Endometrial microvascular endothelial cells (primary cell): ENCODE data around the gene MXD3. TPM values are rescaled to one million over a fixed set of nuclear protein-coding genes. Genes with fewer than 3 reads are reported as not detected.

Experiments used
- in situ Hi-C: cut with HindIII; loops from 2 replicates; pipeline ENCODE4 v1.10.0; 2017; ENCODE audit warnings: low sequenced_read_pairs, low pct_unique_long_range_greater_than_20kb; ENCODE audit errors: inconsistent ontology term
- total RNA-seq: library from RNA; depleted of rRNA; stranded (reverse); fragments of >200 nt; gene quantifications from one replicate; pipeline ENCODE4 v1.2.3, GENCODE V29; 2015; ENCODE audit errors: inconsistent ontology term

Gene MXD3
- total RNA-seq, 1 donor from 2014 or later = 48.7 TPM

DNA sequence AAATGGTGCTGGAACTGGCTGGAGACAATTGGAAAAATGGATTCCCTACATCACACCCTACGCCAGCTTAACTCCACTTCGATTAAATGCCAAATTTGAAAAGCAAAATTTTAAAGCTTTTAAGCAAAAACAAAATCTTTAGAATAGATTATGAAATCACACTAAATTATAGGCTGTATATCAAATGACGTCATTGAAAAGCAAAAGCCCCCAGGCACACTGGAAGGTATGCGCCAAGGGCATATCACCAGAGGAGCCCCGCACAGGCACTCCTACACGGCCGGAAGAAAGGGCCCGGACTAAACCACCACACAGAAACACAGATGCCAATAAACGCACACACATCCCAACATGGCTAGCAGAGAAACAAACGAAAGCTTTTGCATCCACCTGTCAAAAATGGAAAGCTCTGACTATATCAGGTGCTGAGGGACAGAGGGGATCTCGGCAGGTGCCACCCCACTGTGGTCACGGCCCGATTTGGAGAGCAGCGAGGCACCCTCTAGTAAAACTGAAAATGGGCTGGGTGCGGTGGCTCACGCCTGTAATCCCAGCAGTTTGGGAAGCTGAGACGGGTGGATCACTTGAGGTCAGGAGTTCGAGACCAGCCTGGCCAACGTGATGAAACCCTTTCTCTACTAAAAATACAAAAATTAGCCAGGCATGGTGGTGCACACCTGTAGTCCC, 17.0 kb upstream of the MXD3 start:
- in situ Hi-C loops = loop anchor here (10.0 kb wide), 1 partner anchor 116 kb away; the partner anchor contains the start of gene PRR7

DNA sequence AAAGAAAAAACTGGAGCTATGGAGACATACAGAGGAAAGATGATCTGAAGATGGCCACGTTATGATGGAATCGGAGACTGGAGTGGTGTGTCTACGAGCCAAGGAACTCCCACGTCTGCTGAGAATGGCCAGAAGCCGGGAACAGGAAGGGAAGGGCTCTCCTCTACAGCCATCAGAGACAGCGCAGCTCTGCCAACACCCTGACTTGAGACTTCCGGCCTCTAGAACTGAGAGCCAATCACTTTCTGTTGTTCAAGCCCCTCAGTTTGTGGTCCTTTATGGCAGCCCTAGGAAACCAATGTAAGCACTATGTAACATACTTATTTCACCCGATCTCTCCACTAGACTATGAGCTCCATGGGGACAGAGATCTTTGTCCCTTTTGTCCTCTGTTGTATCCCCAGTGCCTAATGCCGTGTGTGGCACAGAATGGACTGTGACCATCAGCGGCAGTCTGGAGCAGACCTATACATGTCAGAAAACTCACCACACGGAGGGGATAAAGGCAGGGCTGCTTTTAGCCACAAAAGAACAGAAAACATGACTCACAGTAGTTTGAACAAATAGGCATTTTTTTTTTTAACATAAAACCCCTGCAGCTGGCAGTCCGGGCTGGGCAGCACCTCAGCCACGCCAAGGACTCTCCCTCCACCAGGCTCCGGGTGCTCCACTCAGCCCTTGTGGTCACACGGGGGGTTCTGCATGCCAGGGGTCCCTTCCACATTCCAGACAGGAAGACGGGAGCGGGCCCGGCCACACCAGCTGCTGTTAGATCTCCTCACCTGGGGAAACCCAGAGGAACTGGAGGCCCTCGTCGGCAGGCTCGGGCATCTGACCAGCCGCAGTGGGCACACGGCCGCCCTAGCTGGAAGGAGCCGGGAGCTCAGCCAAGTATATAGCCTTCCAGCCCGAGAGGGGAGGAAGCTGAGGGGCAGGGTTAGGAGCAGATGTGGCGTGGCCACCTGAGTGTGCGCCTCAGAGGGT, 16.1 kb upstream of the MXD3 start:
- in situ Hi-C loops = loop anchor here (10.0 kb wide), 1 partner anchor 117 kb away; the partner anchor contains the start of gene PRR7

DNA sequence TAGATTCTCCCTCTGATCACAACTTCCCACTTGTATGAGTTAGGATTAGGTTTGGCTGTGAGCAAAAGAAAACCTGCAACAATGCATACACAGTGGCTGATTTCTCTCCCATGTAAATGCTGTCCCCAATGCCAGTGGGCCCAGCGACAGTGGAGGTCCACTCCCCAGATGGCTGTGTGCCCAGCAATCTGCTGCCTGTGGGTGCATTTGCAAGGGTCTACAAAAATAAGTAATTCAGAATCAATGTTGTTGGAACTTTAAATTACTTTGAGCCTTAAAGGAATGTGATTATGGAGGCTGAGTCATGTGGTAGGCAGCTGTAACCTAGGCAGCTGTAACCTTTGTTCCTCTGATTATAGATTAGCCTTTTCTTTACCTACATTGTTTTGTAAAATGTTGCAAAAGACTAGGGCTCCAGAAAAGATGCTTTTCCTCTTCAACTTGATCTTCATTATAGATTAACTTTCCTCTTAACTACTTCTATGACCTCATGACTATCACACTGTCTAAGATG, 14.2 kb upstream of the MXD3 start:
- in situ Hi-C loops = loop anchor here (10.0 kb wide), 1 partner anchor 119 kb away; the partner anchor contains the start of gene PRR7

DNA sequence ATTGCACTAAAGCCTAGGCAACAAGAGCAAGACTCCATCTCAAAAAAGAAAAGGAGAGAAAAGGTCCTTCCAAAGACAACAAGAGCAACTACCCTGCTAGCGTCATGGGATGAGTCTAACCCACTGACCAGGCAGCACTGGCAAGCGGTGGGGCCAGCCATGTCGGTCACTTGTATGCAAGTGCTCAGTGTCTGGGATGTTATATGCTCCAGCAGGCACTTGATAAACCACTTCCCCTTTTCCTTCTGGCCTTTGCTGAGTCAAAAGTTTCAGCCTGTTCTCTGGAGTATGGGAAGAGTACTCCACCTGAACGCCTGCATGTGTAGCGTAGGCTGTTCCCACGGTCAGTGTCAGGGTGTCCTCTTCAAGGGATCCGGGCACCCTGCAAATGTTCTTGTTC, 9.2 kb upstream of the MXD3 start:
- in situ Hi-C loops = loop anchor here (10.0 kb wide), 1 partner anchor 124 kb away; the partner anchor contains the start of gene PRR7

- in situ Hi-C loops = loop anchor here (10.0 kb wide), 1 partner anchor 125 kb away; the partner anchor contains the start of gene PRR7
These were observed 8.4 kb upstream of the MXD3 start for GRCh38 chr5:177319913-177320588.

GRCh38 chr5:177317959-177318377, 6.3 kb upstream of the MXD3 start:
- in situ Hi-C loops = no loop called here

DNA sequence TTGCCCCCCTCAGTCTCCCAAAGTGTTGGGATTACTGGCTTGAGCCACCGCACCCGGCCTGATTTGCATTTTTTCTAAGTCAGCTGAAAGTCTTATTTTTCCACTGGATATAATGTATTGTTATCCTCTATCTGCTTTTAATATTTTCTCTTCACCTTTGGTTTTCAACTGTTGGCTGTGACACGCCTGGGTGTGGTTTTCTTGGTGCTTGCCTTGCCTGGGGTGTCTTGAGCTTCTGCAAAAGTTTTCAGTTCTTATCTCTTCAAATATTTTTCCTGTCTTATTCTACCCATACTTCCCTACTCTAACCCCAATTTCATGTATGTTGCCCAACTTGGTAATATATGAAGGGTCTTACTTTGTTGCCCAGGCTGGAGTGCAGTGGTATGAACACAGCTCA, 4.3 kb upstream of the MXD3 start:
- in situ Hi-C loops = no loop called here

- in situ Hi-C loops = no loop called here
These were observed 3.7 kb upstream of the MXD3 start for GRCh38 chr5:177315411-177315810.

DNA sequence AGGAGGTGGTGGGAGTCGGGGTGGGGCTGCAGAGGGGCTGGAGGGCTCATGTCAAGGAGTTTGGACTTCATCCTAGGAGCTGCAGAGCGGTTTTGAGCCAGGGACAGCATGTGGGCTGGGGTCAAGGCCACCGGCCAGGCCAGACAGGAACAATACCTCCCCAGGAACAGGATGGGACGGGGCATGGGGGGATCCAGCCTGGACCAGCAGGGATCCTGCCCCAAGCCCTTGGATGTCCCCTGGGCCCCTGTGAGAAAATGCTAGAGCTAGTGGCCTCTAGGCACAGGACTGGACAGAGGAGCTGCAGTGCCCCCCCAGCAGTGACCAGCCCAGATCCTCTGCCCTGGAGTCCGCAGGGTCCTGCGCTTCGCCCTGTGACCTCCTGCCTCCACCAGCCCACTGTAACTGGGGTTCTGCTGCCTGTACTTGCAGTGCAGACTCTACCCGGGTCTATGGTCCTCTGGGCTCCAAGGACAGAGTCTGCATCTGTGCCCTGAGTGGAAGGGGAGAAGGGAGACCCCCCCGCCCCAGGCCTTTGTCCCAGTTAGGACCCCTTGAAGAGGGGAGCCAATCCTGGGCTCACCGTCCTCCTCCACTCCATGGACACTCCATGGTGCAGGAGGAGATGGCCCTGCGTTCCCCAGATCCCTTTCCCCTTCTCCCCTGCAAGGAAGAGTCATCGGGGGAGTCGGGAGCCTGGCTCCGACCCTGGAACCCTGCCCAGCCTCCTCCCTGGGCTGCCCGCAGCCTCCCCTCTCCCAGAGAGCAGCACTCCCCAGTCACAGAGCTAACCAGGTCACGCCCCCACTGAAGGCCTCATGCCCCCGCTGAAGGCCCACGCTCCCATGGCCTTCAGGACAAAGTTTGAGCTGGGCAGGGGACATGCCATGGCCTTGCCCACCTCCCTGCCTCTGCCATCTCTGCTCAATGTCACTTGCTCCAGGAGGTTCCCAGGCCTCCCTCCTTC, 3.0 kb upstream of the MXD3 start:
- in situ Hi-C loops = no loop called here

- in situ Hi-C loops = no loop called here
These were observed 2.0 kb upstream of the MXD3 start for GRCh38 chr5:177313561-177314259.

DNA sequence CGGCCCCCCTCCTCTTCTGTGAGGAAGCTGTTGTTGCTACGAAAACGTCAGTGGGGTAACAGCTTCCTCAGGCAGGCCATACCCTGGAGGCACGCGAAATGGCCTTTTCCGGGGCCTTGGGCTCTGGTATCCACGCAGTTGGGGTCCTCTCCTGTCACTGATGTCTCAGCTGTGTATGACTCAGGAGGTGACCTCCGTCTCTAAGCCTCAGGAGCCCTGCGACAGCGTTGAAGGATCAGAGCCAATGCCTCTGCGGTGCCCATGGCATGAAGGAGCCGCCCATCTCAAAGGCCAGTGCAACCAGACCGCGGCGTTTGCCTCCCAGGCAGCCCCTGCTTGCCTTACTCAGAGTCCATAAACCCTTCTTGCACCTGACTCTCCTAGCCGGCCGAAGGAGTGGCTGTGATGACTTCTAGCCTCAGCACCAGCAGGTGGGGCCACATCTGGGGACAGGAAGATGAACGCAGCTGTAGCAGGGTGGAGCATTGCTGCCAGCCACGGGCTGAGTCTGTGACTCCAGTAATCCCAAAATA, 1.0 kb upstream of the MXD3 start:
- in situ Hi-C loops = no loop called here

DNA sequence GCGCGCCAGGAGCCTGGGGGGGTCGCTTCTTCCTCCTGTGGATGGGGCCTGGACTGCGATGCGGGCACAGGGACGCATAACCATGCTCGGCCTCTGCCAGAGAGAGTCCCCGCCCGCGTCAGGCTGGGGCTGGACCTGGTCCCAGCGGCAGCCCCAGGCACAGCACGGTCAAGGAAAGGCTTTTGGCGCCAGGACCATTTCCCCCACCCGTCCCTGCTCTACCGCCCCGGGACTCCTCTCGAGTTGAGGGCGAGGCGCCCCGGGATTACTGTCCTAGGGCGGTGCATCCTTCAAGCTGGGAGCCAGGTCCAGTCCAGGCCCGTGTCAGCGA, 341 bp downstream of the MXD3 start:
- in situ Hi-C loops = no loop called here

- in situ Hi-C loops = no loop called here
These were observed 824 bp downstream of the MXD3 start for GRCh38 chr5:177310757-177311391.

DNA sequence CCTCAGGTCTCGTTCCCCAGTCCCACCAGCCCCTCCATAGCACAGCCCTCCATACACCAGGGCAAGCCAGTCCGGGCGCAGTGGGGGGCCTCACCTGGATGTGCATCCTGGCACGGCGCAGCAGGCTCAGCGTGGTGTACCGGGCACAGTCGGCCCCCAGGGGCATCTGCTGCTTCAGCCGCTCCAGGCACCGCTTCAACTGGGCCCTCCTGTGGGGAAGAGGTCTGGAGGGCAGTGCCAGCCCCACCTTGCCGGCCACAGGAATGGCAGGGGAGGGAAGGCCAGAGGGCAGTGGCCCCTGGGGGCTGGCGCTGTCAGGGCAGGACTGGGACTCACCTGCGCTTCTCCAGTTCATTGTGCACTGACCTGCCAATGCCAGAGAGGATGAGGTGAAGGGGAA, 1.4 kb downstream of the MXD3 start:
- in situ Hi-C loops = no loop called here

- in situ Hi-C loops = no loop called here
These were observed 2.1 kb downstream of the MXD3 start for GRCh38 chr5:177309351-177310191.

- in situ Hi-C loops = no loop called here
These were observed 3.0 kb downstream of the MXD3 start for GRCh38 chr5:177308740-177309139.
